GM18517 (cell line): ENCODE results near the gene DCAF11.

Experiments used
- ATAC-seq: cut with Tn5 transposase; IDR thresholded peaks from one replicate; pipeline ENCODE4 v1.9.1; 2021; ENCODE audit warnings: mild to moderate bottlenecking, moderate library complexity; ENCODE audit not compliant: unreplicated experiment

Gene DCAF11

GRCh38 chr14:24078146-24078545, 36.4 kb upstream of the DCAF11 start:
- ATAC-seq: no peak

GRCh38 chr14:24079491-24080141, 35.0 kb upstream of the DCAF11 start:
- ATAC-seq: no peak

GRCh38 chr14:24080142-24080530, 34.4 kb upstream of the DCAF11 start:
- ATAC-seq: no peak

- ATAC-seq: peak; percentile 87
These were observed 33.5 kb upstream of the DCAF11 start for GRCh38 chr14:24080888-24081738.

- no peak for ATAC-seq
These were observed 32.8 kb upstream of the DCAF11 start for GRCh38 chr14:24081739-24082211.

- no peak for ATAC-seq
These were observed 32.0 kb upstream of the DCAF11 start for GRCh38 chr14:24082411-24083080.

GRCh38 chr14:24083462-24083861, 31.1 kb upstream of the DCAF11 start:
- no peak for ATAC-seq

- no peak for ATAC-seq
These were observed 30.1 kb upstream of the DCAF11 start for GRCh38 chr14:24084440-24084839.

GRCh38 chr14:24085215-24085614, 29.4 kb upstream of the DCAF11 start:
- no peak for ATAC-seq

GRCh38 chr14:24086193-24086955, 28.2 kb upstream of the DCAF11 start:
- no peak for ATAC-seq

- no peak for ATAC-seq
These were observed 27.6 kb upstream of the DCAF11 start for GRCh38 chr14:24087004-24087403.

GRCh38 chr14:24088095-24088494, 26.5 kb upstream of the DCAF11 start:
- no peak for ATAC-seq

GRCh38 chr14:24089890-24090289, 24.7 kb upstream of the DCAF11 start:
- no peak for ATAC-seq

GRCh38 chr14:24092110-24092504, 22.5 kb upstream of the DCAF11 start:
- no peak for ATAC-seq

- no peak for ATAC-seq
These were observed 21.9 kb upstream of the DCAF11 start for GRCh38 chr14:24092505-24093206.

GRCh38 chr14:24093207-24093900, 21.2 kb upstream of the DCAF11 start:
- ATAC-seq: no peak

- ATAC-seq: peak; percentile 35
These were observed 20.4 kb upstream of the DCAF11 start, which contains the start of gene PCK2 for GRCh38 chr14:24093901-24094840. PCK2 (plus strand) TSS chr14:24094311; CDS start chr14:24094406, 95 bp downstream.

- ATAC-seq: no peak
These were observed 19.7 kb upstream of the DCAF11 start for GRCh38 chr14:24094841-24095270.
